ENCODE results near the gene BTG3.

DNA sequence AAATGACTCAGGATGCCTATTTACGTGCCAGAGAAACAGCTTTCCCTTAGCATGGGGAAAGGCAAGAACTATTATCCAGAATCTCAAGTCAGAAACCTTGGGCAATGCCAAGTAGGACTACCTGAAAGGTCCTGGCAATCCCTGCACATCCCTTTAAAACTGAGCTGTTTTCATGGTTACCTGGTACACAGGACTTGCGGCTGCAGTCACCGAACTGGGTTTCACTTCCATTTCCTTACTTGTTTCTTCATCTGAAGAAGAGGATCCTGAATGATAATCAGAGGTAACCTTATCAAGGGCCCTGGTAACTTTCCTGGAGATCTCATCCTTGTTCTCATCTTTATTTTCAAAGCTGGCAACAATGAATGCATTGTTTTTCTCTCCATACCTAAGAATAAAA lies 14.3 kb downstream of the BTG3 start:
- TF ChIP-seq, protein P1, sequence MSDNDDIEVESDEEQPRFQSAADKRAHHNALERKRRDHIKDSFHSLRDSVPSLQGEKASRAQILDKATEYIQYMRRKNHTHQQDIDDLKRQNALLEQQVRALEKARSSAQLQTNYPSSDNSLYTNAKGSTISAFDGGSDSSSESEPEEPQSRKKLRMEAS (IDR thresholded peaks at IDR 0.05; ENCODE audit: insufficient read depth, insufficient read length) = no peak
- TF ChIP-seq, protein P2, sequence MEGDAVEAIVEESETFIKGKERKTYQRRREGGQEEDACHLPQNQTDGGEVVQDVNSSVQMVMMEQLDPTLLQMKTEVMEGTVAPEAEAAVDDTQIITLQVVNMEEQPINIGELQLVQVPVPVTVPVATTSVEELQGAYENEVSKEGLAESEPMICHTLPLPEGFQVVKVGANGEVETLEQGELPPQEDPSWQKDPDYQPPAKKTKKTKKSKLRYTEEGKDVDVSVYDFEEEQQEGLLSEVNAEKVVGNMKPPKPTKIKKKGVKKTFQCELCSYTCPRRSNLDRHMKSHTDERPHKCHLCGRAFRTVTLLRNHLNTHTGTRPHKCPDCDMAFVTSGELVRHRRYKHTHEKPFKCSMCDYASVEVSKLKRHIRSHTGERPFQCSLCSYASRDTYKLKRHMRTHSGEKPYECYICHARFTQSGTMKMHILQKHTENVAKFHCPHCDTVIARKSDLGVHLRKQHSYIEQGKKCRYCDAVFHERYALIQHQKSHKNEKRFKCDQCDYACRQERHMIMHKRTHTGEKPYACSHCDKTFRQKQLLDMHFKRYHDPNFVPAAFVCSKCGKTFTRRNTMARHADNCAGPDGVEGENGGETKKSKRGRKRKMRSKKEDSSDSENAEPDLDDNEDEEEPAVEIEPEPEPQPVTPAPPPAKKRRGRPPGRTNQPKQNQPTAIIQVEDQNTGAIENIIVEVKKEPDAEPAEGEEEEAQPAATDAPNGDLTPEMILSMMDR (IDR thresholded peaks at IDR 0.05; ENCODE audit: extremely low read depth in 1 of 2, insufficient read depth in 1 of 2, low read depth in 1 of 2, low read length in 2 of 2) = no peak

All from endothelial cell of umbilical vein (primary cell).